Stimulated activated CD4-positive, alpha-beta T cell treated with anti-CD3 and anti-CD28 coated beads, Interleukin-1b, Interleukin-23, amount 100 ng/mL, for 48 hours (primary cell): ENCODE measurements around the gene KRTAP3-3.
"Not testable (repeated sequence)": the region's sequence is repeated elsewhere in the genome, so short reads cannot be mapped to it uniquely, and the experiment has no call there.

ENCODE experiments used
- DNase-seq: peaks from one replicate; pipeline ENCODE4 v3.0.0-alpha.2; 2020

Gene KRTAP3-3

GRCh38 chr17:41003926-41004325 is 10.0 kb upstream of the KRTAP3-3 start:
- DNase-seq, result no peak

- no peak for DNase-seq
Observed at GRCh38 chr17:41002814-41003213, 8.8 kb upstream of the KRTAP3-3 start.

DNA sequence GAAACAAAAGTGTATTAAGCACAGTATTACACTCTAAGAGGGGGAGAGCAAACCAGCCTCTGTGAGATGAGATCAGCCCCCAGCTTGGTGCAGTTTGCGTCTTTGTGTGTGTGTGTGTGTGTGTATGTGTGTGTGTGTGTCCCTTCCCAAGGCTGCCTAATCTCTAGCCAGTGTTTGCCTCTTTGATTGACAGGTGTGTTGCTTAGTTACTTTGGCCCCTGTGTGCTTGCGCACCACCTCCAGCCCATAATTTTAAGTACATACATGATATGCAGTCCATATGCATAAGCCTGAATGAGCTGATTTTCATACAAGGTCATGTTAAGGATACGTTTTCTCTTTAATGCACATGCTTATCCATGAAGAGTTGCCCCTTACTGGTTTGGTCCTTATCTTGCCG is 7.8 kb upstream of the KRTAP3-3 start:
- DNase-seq, result no peak

- not testable (repeated sequence) for DNase-seq
Observed at GRCh38 chr17:40999563-40999962, 5.6 kb upstream of the KRTAP3-3 start, which contains the start of gene KRTAP3-2. KRTAP3-2 (minus strand) TSS chr17:40999906; CDS start chr17:40999853, 53 bp downstream.

- no peak for DNase-seq
Observed at GRCh38 chr17:40997361-40997760, 3.4 kb upstream of the KRTAP3-3 start.

DNA sequence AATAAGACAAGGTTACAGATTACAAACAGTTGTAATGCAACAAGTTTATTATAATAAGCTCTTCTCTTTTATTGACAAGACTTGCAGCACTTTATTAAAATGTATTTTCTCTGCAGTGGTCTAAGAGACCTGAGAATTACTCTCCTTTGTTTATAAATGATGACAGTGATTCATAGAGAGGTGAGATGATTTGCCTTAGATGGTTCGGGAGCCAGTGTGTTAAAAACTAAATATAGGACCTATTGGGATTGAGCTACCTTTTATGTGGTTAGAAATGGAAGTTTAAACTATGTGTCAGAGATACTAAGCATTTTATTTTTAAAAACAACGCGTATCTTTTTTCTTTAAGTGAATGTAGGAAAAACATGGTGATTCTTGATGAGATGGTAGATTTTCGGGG is 2.9 kb upstream of the KRTAP3-3 start:
- DNase-seq, result no peak

DNA sequence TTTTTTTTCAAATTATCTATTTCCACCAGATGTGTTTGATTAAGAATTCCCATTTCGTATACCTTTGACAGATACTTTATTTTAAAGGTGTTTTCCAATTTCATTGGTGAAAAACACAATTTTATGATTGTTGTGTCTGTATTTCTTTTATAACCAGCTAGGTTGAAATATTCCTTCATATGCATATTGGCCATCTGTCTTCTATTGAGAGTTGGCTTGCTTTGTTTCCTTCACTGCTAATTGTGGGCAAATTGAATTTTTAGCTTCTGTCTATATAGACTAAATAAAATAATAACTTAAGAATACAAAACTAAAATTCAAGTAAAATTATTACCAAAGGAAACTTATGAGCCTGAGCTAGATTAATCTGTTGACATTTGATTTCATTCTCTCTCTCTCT is 1.2 kb upstream of the KRTAP3-3 start:
- DNase-seq, result no peak

GRCh38 chr17:40993084-40993483 is 880 bp downstream of the KRTAP3-3 start:
- DNase-seq, result no peak

DNA sequence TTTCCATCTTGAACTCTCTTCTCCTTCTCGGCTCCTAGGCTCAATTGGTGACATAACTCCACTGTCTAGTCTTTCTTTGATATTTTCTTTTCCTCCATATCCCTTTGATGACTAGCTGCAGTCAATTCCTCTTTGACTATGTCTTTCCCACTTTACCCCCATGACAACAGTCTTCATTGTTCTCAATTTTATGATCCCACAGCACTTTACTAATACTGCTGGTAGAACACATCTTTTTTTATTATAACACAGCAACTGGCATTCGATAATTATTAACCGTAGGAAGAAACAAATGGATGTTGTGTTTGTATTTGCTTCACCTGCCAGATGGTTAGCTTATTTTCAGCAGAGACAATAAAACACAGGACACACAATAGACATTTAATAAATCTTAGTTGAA is 1.3 kb downstream of the KRTAP3-3 start:
- DNase-seq, result no peak

DNA sequence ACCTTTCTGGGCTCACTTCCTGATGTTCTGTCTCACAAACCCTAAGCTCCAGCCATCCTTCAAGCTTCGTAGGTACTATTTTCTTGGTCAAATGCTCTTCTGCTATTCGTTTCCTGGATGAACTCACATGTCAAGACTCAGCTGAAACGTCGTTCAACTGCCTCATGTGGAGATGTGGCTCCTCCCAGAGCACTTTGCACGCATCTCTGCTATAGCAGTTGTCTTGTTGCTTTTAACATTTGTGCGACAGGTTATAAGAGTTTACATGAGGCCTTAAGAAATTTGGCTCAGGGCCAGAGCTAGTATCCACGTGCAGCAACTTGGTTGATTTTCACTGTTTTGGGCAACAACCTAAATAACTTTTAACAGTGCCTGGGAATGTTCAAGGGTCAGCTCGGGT is 7.0 kb downstream of the KRTAP3-3 start:
- no peak for DNase-seq

DNA sequence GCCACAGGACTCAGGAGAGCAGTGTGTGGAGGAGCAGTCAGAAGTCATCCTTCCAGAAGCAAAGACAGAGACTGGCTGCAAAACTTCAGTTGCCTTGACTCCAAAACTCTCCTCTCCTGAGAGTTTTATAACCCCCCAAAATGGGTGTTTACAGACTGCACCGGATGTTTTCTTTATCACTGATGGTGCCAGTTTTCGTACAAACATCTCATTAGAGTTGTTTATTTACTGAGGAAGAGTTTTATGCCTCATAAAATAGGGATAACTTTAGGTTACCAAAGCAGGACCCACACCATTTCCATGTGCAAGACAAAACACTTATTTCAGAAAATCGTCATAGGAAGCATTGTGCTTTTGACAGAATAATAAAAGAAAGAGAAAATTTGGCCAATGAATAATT is 9.7 kb downstream of the KRTAP3-3 start, which contains the start of gene KRT40:
Gene KRT40 (minus strand): TSS at position 101 of the 400 bp plus-strand sequence. CDS start 53 bp downstream, at position 48.
- DNase-seq, result no peak

GRCh38 chr17:40981115-40981514 is 12.8 kb downstream of the KRTAP3-3 start:
- DNase-seq, result no peak

DNA sequence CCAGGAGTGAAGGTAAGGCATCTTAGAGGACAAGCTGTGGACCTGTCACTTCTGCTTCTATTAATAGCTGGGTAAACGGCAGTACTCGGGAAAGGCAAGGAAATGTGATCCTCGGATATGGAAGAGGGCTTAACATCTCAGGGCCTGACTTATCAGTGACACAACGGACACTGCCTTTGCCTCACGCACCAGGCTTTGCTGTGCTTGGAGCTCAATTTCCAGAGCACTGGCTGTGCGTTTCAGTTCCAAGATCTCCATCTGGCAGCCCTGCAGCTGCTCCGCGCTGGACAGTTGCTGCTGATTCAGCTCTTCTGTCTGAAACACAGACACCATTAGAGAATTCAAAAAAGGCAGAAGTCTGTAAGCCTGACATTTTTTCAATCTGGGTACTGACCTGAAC is 13.4 kb downstream of the KRTAP3-3 start:
- DNase-seq, result no peak

GRCh38 chr17:40980117-40980516 is 13.8 kb downstream of the KRTAP3-3 start:
- DNase-seq, result no peak

DNA sequence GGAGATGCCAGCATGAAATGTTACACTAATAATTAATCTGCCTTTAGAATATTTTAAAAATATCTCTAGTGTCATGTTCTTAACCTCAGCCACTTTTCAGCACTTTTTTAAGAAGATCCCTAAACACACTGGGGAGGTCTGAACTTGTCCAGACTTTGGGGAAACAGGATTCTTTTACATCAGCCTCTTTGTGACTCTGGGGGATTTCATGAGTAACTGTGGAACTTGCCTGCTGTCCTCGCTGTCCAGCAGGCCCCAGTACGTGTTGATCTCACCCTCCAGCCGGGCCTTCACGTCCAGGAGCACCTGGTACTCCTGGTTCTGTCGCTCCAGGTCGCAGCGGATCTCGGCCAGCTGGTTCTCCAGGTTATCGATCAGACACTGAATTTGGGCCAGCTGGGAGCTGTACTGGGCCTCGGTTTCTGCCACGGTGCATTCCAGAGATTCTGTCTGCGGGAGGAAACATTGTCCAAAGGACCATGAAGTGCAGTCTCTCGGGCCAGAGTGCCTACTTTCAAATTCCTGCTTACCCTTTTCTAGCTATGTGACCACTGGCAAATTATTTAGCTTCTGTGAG is 15.3 kb downstream of the KRTAP3-3 start:
- no peak for DNase-seq

GRCh38 chr17:40975516-40975915 is 18.4 kb downstream of the KRTAP3-3 start:
- no peak for DNase-seq

GRCh38 chr17:40974366-40974765 is 19.6 kb downstream of the KRTAP3-3 start:
- no peak for DNase-seq

DNA sequence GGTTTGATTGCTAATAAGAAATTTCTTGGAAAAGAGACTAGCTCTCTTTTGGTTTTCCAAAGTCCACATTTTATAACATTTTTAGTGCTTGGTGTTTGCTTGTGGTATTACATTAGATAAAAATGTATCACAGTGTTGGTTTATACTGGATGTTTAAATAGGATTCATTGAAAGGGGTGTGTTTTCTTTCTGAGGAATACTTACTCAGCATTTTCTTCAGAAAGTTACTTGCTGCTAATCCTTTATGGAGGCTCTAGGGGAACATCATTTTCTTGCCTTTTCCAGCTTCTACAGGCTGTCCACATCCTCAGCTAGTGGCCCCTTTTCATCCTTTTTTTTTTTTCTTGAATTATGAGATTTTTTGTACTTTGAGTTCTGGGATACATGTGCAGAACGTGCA is 26.4 kb downstream of the KRTAP3-3 start:
- DNase-seq, result no peak

- DNase-seq, result no peak
Observed at GRCh38 chr17:40966848-40967247, 27.1 kb downstream of the KRTAP3-3 start, which contains the start of gene KRT39. KRT39 (minus strand) TSS chr17:40966948; CDS start chr17:40966856, 92 bp downstream.

GRCh38 chr17:40963838-40964237 is 30.1 kb downstream of the KRTAP3-3 start:
- DNase-seq, result no peak

- DNase-seq, result no peak
Observed at GRCh38 chr17:40962059-40962561, 31.9 kb downstream of the KRTAP3-3 start.

GRCh38 chr17:40961591-40961990 is 32.4 kb downstream of the KRTAP3-3 start:
- DNase-seq, result no peak

GRCh38 chr17:40960144-40960543 is 33.8 kb downstream of the KRTAP3-3 start:
- no peak for DNase-seq

- DNase-seq, result no peak
Observed at GRCh38 chr17:40958086-40958953, 35.6 kb downstream of the KRTAP3-3 start.
